Activated naive CD4-positive, alpha-beta T cell treated with Interleukin-2 at 50 U/mL for 16 hours (primary cell): ENCODE results near the gene MATN3.

Experiments
- DNase-seq: peaks from one replicate; pipeline ENCODE4 v3.0.0-alpha.2; 2020

The MATN3 gene

GRCh38 chr2:19993731-19994130 is 18.7 kb downstream of the MATN3 start:
- no peak for DNase-seq

GRCh38 chr2:19991895-19992294 is 20.6 kb downstream of the MATN3 start:
- no peak for DNase-seq

DNA sequence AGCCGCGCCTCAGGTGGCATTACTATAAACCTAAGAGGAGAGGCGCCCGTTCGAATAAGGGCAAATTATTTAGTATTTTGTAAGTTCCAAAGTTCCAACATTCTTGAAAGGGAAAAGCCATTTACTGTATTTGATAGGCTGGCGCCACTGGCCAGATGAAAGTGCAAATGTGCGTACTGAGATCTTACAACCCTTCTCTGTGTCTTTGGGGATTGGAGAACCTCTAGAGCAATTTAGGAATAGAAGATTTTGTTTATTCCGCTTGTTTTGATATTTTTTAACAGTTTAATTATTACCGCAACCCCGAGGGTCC is 22.1 kb downstream of the MATN3 start:
- DNase-seq: no peak

DNA sequence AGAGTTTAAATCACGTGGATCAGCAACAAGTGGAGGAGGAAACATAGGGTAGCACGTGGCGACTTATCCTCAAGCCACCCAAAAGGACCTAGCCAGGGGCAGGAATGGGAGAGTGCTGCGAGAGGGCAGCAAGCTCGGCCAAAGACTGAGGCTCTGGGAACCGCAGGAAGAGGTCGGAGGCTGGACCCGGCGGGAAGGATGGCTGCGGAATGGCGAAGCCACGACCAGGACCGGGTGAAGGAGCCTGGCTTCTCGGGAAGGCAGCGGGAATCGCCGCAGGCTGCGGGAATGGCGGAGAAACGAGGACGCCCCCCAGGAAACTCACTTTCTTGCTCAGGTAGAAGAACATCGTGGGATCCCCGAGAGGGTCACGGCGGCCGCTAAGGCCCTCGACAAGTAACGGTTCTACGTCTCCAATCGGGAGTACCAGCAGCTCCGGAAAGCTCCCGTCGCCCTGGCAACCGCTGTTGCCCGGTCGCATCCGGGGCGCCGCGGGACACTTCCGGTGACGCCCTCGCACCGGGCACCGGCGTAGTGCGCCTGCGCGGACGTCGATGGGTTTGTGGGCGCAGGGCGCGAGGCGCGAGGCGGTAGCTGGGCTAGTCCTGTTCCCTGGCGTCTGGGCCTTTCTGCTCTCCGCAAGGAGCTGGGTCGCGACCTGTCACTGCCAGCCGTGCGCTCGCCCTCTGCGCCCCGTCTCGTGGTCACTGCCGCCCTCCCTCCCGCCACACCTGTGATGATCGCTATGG is 22.6 kb downstream of the MATN3 start, which contains the start of gene WDR35:
TSS of gene WDR35 (minus strand) at position 439 of the 749 bp plus-strand sequence. CDS start at position 349, 90 bp downstream.
- peak; percentile 92 for DNase-seq

GRCh38 chr2:19989342-19989666 is 23.2 kb downstream of the MATN3 start:
- DNase-seq: no peak

- DNase-seq: no peak
Observed at GRCh38 chr2:19988600-19988999, 23.9 kb downstream of the MATN3 start.

- DNase-seq: no peak
Observed at GRCh38 chr2:19987936-19988335, 24.5 kb downstream of the MATN3 start.

DNA sequence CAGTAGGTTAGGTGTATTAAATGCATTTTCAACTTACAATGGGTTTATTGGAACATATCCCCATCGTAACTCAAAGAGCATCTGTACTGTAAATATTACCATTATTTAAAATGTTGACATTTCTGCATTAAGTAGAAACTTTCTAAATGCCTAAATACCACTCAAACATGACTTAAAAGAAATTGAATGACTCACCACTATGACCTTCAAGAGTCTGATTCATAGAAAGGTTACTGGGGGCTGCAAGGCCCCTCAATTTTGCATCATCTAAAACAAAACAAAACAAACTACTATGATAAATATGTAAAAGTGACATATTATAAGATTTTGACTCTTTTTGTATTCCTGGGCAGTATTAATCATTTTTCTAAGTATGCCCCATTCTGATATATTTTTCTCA is 30.2 kb downstream of the MATN3 start:
- DNase-seq: no peak

DNA sequence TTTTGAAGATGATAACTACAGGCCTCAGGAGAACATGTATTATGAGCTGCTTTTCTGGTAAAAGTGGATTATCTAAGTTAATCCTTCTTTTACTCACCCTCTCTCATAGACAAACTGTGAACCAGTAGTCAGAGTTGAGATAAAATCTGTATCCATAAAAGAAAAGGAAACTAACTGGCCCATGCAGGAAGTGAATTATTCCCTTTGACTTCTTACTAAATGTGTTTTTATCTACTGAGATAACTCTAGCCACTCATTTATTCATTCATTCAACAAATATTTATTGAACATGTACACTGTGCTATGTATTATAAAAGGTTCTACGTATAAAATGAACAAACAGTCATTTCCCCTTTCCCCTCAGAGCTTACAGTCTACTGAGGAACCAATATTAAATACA is 32.5 kb downstream of the MATN3 start:
- no peak for DNase-seq

DNA sequence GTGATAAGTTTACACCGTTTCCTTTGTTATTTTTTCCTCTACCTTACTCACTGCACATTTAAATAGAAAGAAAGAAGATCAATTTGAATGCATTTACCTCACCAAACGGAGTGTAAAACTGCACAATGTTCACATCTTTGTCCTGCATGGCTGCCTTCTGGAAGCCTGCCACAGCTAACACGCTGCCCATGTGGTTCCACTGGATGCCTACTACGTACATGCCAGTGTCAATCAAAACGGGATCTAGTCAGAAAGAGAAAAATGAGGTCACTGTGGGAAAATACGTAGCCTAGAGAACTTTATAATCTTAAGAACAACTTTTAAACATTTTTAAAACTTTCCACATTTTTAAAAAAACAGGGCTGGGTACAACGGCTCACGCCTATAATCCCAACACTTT is 39.0 kb downstream of the MATN3 start:
- no peak for DNase-seq

GRCh38 chr2:19971691-19972090 is 40.8 kb downstream of the MATN3 start:
- DNase-seq: no peak

DNA sequence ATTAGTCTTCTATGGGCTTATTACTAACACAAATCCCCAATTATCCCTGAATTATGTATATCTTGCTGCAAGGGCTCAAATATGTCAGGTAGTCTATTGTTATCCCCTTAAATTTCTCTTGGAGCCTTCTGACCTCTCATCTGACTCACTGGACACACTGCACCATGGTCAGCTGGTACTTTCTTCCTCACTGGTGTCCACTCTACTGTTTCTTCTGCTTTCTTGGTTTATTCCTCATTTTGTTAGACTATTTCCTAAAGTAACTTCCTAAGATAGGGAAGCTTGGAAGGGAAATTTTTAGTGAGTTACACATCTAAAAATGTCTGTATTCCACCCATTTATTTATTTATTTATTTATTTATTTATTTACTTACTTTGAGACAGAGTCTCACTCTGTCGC is 49.1 kb downstream of the MATN3 start:
- DNase-seq: no peak

GRCh38 chr2:19955544-19956422 is 56.7 kb downstream of the MATN3 start:
- DNase-seq: peak; percentile 31

- no peak for DNase-seq
Observed at GRCh38 chr2:19949071-19949470, 63.4 kb downstream of the MATN3 start.

DNA sequence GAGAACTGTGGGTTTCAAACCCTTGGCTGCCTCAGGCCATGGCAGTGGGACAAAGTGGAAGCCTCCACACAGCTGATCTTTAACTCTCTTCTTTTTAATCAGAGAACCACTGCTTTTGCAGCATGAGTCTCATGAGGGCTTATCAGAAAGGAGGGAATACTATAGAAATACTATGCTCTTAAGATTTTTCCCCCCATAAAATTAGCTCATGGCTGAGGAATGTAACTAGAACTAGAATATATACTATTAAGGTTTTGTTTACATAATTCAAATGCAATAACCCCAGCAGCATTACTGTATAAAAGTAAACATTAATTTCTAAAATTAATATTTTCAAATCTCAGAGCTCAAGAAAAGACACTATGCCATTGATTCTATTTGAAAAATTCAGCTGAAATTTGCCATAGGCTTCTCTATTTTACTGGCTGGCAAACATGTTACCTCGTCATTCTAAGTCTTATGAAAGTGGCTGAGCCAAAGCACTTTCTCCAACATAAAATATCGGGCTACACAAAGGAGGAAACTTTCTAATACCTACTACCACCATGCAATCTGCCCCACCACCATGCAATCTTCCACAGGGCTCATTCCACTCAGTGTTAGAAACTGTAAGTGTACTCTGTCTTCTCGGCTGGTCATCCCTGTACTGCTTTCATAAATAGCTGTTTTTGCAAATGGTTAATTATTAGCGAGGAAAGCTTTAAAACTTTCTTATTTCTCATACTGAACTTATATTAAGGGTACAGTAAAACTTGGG is 65.1 kb downstream of the MATN3 start:
- DNase-seq: no peak

DNA sequence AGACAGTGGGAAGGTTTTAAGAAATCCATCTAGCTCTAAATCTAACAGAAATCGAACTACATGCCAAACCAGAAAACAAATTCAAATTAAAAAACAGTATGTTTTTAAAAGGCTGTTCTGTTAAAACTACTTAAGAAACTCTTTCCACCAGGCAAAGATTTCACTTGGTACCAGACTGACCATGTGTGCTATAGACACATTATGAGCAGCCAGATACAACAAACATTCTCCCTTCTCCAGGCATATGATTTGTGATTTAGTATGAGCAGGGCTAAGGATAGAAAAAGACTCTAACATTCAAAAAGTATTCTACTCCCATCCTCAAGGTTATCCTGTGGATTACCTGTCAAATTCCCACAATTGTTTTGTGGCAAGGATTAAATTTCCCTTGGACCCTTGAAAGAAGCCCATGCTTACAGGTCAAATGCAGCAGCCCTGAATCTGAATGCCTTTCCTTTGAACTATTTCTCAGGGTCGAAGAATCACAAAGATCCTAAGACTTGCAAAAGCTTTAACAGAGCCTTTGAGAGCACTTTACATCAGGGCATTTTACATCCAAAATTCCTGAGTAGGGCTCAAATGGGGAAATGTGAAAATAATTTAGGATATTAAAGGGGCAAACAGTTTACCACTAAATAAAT is 68.1 kb downstream of the MATN3 start:
- DNase-seq: no peak

DNA sequence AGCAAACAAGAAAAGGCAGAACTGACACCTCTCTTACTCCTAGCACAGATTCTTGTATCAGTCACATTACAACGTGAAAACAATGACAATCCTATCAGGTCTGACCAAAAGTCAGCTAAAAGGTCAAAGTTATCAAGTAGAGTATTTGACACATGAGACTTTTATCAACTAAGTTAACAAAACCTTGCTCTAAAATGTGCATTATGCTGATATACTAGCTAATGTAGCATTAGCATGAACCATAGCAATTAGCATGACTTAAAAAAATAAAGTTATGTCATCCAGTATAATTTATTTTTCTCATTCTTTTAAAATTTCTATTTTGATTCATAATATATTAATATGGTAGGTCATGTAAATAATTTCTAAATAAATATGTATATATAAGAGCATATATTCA is 69.3 kb downstream of the MATN3 start:
- no peak for DNase-seq

DNA sequence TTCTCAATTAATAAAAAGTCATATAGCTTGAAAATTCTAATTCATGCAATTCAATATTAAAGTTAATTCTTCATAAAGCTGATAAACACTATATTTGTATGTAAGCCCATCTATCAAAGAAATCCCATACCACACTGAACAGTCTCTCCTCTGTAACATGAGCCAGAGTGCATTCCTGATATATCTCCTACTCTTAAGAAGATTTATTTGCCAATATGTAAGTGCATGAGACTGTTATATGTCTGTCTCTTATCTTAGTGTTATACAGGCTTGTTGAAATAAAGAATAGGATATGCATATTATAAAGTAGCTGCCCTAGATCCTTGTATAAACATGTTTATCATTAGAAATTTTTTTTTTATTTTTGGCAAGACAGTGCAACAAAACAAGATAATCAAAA is 70.3 kb downstream of the MATN3 start:
- DNase-seq: no peak
